EL (cell line): Measurements from ENCODE around the gene TENM4.
A peak's percentile ranks its signal among the peaks of the same experiment; 100 is the strongest.
"Not testable (repeated sequence)": the region's sequence is repeated elsewhere in the genome, so short reads cannot be mapped to it uniquely, and the experiment has no call there.

Experiments
- DNase-seq: peaks from one replicate; pipeline ENCODE4 v3.0.0-alpha.2; 2016

Gene TENM4

DNA sequence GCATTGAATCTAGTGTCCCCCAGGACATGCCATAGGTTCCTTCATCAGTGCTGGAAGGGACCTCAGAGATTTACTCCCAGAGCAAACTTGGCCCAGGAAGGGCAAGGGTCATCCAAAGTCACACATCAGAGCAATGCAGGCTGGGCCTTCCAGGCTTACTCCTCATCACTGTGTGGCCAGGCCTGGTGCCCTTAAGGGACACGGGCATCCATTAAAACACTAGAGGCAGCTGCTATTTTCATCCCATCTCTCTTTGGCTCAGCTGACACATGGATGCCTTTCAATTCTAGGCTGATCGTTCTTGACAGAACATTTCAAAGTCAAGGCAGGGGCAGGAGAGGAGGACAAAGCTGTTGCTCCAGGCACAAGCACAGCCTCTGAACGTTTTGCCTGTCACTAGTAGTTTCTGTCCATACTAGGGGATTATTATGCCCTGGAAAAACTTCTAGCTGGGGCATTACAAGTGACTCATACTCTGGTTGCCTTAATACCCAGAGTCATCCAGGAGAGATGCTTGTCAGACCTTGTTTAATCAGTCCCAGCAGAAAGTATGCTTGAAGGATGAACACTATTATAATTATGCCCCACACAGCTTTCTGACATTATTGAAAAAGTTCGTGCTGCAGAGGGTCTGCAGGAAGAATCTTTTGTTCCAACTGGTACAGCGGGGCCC lies 240.3 kb downstream of the TENM4 start:
- no peak for DNase-seq

DNA sequence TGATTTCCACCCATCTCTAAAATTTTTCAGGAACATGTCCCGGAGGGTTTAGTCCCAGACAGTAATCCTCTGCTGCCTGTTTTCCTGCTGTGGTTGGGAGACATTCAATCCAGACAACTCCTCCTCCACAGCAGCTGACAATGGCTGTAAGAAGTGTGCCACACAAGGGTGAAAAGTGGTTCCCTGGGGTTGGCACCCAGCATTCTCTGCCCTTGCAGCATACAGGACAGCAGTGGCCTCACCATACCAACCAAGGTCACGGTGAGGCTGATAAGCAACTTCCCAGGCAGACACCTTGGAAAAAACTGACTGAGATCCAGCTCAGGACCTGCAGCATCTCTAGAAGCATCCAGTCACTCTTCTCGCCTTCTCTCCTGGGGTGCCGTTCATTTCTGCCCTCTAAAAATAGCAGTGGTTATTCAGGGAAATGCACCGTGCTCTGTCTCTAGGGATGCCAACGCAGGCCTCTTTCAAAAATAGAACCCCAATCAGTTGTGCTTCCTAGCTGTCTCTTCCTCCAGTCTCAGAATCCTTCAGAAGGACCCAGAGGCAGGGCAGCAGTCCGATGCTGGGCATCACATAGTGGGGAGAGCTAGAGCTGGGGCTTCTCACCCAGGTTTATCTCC lies 241.0 kb downstream of the TENM4 start:
- no peak for DNase-seq

DNA sequence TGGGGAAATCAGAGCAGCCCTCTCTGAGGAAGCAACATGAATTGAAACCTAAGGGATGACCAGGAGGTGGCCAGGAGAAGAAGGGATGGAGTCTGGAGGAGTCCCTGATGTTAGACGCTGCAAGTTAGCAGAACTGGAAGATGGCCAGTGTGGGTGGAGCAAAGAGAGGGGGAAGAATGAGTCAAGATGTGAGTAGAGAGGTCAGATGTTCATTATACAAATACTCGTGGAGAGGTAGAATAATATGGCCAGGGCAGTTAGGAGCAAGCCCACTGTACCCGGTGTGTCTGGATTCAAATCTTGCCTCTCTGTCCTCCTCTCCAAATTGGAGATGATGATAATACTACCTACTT lies 242.0 kb downstream of the TENM4 start:
- DNase-seq = peak; percentile 5

DNA sequence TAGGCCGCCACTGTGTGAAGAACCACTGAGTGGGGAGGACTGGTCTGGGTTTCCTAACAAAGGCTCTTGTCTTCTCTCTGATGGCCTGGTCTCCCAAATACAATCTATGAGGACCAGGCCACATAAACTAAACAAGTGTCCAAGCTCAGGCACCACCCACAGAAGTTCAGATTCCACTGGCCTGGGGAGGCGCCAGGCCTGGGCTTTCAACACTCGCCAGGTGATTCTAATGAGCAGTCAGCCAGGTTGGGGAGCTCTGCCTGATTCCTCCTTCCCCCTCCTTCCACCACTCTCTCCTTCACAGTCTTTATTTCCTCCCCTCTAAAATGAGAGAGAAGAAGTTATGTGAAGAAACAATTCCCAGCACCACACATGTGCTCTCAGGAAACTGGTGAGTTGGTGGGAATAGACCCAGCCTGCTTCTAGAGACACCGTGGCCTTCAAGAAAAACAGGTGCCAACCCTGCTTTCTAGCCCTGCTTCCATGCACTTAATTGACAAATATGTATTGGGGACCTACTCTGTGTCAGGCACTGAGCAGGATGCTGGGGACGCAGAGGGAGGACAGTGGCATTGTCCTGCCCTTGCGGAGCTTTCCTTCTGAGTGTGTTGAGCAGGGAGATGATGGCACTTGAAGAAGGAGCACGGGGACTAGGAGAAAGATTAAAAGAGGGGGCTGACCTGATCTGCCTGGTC lies 242.5 kb downstream of the TENM4 start:
- DNase-seq = no peak

DNA sequence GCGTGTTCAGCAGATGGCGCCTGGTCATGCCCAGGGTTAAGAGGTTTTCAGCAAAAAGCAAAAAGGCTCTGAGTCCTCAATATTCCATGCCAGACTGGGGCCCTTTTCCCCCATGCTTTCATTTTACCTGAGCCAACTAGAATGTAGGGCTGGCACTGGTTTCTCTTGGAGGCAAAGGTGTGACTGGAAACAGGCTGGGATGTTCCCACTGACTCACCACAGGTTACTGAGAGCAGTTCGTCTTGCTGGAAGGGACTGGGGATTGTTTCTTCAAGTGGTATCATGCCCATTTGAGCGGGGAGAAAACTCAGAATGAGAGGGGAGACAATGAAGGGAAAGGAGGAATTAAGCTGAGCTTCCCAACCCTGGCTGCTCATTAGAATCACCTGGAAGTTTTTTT lies 243.9 kb downstream of the TENM4 start:
- DNase-seq = no peak

DNA sequence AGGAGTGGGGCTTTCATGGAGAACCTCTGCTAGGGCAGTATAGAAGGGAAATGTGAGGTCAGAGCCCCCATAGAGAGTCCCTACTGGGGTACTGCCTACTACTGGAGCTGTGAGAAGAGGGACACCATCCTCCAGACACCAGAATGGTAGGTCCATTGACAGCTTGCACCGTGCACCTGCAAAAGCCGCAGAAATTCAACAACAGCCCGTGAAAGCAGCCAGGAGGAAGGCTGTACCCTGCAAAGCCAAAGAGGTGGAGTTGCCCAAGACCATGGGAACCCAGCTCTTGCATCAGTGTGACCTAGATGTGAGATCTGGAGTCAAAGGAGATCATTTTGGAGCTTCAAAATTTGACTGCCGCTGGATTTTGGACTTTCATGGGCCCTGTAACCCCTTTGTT lies 245.6 kb downstream of the TENM4 start:
- DNase-seq = no peak

DNA sequence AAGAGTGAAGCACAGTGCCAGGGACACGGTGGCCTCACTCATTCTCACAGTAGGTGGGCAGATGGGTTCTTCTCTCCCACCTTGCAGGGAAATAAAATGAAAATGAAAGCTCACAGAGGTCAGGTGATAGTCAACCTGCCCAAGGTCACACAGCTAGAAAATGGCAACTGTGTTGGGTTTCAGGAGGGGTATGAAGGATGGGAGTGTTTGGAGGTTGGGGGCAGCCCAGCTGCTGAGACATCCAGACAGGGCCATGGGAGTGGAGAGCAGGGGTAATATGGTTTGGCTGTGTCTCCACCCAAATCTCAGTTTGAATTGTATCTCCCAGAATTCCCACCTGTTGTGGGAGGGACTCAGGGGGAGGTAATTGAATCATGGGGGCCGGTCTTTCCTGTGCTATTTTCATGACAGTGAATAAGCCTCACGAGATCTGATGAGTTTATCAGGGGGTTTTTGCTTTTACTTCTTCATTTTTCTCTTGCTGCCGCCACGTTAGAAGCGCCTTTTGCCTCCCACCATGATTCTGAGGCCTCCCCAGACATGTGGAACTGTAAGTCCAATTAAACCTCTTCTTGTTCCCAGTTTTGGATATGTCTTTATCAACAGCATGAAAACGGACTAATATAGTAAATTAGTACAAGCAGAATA lies 247.0 kb downstream of the TENM4 start:
- no peak for DNase-seq

DNA sequence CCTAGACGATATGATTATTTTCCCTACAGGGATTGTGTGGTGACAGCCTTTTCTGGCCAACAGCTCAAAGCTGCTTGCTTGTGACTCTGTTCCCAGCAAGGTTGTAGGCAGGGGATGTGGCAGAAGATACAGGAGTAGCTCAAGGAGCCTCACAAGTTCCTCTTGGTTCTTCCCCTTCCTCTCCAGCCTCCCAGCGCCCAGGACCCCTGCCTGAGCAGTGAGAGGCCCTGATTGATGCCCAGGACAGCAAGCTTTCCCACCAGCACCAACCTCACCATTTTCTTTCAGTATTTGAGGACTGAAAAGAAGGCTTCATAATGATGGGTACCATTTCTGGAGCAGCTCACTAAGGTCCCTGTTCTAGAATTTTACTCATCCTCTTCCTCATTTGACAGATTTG lies 248.0 kb downstream of the TENM4 start:
- DNase-seq = no peak

DNA sequence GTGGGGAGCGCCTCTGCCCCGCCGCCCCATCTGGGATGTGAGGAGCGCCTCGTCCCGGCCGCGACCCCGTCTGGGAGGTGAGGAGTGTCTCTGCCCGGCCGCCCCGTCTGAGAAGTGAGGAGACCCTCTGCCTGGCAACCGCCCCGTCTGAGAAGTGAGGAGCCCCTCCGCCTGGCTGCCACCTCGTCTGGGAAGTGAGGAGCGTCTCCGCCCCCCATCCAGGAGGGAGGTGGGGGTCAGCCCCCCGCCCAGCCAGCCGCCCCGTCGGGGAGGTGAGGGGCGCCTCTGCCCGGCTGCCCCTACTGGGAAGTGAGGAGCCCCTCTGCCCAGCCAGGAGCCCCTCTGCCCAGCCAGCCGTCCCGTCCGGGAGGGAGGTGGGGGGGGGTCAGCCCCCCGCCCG lies 249.1 kb downstream of the TENM4 start:
- DNase-seq = not testable (repeated sequence)

DNA sequence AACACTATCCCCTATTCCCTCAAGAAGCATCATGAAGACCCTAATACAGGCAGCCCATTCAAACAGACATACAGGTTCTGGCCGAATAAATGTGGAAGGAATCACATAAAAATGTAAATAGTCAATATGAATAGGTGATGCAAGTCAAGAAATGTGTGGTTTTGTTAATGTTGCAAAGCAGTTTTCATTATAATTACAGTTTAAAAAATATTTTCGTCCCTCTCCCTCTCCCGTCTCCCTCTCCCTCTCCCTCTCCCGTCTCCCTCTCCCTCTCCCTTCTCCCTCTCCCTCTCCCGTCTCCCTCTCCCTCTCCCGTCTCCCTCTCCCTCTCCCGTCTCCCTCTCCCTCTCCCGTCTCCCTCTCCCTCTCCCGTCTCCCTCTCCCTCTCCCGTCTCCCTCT lies 250.3 kb downstream of the TENM4 start:
- DNase-seq = not testable (repeated sequence)

DNA sequence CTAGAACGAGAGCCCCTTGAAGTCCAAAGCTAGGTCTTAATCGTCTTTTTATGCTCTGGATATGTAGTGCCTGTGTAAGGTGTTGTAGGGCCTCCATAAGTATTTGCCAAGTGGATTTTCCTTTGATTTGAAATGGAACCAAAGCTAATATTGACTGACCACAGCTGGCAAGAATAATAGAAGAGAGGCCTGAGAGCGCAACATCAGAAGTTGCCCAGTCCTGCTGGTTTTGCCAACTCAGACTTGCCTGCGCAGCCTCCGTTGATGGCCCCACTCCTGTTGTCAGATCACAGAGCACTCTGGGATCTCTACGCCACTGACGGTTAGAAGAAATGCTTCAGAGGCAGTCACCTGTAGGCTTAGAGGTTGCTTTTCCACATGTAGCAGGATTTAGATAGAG lies 251.2 kb downstream of the TENM4 start:
- no peak for DNase-seq

DNA sequence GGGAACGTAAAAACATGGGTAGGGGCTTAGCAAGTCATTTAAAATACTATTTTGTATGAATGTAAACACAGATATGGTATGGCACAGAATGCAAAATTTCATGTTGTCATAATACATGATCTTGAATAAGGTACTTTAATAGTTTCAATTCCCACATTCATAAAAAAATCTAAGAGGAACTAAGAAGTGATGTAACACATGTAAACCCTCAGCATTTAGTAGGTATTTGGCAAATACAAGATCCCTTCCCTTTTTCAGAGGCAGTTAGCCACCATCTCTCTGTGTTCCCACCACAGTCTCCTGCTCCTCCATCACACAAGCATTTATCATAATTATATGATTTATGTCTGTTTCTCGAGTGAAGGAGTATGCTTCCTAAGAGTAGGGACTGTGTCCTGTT lies 251.8 kb downstream of the TENM4 start:
- no peak for DNase-seq

DNA sequence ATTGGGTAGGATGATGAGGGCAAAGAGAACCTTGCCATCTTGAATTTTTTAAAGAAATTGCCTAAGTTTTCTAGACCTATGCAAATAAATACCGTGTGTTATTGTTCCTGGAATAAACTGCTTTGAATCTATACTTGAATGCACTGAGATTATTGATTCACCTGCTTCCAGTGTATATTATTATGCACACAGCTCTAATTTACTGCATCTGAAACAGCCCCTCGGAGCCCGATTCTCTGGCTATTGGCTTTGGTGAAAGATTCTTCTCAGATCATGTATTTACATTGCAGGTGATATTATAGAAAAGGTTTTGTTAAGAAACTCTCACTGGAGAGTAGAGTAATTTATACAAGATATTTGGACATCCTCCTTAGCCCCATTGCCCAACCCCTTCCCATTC lies 254.2 kb downstream of the TENM4 start:
- DNase-seq = no peak

DNA sequence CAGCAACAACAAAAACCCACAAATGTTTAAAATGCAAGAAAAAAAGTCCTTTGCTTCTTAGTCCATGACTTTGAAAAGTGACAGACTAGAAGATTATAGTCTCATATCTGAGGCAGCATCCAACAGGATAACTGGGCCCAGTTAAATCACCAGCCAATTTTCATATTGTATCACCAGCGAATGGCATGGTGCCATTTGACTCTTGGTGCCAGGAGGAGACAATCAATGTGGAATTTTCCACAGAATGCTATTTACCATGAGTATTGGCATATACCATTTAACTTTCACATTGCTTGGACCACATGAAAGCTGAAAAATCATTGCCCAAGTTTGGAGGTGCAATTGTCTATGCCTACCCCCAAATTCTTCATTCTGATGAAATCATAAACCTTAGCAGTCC lies 255.5 kb downstream of the TENM4 start:
- no peak for DNase-seq

DNA sequence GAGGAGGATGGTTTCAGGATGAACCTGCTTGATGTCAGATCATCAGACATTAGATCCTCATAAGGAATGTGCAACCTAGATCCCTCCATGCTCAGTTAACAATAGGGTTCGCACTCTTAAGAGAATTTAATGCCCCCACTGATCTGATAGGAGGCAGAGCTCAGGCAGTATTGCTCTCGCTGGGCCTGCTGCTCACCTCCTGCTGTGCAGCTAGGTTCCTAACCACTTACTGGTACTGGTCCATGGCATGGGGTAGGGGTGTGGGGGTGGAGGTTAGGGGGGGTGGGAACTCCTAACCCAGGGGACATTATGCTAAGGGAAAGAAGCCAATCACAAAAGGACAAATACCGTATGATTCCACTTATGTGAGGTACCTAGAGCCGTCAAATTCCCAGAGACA lies 256.5 kb downstream of the TENM4 start:
- DNase-seq = no peak

DNA sequence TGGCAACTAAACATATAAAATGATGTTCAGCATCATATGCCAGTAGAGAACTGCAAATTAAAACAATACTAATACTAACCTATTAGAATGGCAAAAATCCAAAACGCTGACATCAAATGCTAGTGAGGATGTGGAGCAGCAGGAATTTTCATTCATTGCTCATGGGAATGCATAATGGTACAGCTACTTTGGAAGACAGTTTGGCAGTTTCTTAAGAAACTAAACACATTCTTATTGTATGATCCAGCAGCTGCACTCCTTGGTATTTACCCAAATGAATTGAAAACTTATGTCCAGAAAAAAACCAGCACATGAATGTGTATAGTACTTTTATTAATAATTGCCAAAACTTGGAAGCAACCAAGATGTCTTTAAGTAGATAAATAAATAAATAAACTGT lies 258.0 kb downstream of the TENM4 start:
- DNase-seq = peak; percentile 3

DNA sequence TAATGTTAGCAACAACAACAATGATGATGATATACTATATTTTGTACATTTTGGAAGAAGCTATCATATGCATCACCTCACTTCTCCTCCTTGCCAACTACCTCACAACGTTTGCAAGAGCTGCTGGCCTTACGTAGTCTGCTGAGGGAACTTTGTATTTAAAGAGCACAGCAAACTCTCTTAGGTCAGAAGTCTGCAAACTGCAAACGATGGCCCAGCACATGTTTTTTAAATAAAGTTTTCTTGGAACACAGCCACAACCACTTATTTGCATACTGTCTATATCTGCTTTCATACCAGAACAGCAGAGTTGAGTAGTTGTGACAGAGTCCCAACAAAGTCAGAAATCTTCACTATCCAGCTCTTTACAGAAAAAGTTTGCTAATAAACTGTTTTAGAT lies 261.7 kb downstream of the TENM4 start:
- DNase-seq = no peak

DNA sequence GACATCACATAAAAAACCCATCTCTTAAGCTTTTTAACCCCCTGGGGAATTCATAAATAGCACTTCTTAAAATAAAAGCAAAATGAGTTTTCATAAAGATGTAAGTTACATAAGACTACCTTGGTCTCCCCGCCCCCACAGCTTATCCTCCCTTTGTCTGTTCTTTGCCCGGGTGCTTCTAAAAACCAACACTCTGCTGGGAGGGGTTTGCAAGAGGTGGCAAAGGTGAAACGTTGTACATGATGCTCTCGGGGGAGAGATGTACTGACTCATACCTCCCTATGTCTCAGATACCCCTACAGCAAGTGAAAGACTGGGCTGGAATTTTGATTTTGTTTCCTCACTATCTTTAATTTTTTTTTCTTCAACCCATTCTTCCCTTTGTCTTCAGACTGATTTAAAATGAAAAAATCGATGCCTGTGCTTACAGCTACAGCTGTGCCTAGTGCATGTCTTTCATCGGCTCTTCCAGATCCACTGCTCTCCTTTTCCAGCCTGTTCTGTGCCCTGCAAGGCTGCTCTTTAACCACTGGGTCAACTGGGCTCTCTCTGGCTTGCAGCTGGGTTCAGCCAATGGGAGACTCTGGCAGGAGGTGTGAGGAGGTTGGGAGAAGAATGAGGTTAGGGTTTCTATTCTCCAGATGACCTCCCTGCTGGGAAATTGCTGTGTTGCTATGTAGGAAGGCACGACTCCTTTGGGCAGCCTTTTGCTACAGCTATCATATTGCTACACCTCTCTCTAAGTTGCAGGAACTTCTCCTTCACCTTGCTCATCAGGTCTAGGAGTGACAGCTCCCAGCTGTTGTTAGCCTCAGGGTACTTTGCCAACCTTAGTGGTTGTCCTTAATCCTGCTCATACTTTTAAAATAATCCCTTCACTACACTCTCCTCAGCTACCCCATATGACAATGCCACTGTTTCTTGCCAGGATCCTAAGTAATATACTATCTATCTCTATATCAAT lies 266.5 kb downstream of the TENM4 start:
- no peak for DNase-seq

DNA sequence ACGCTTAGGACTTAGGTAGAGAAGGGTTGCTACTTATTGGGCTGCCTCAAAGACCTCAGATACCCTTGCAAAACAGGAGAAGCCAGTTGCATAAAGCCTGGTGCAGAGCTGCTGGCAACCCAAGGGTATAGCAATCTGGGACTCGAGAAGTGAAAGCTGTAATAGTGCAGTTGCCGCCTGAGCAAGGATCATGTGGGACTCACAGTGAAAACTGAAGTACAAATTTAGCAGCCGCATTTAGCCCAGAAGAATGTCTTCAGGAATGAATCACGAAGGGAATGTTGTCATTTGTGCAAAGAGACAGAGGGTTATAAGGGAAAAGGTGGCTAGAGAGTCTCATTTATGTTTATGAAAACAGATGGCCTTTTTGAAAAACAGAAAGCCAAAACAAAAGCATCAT lies 267.2 kb downstream of the TENM4 start:
- DNase-seq = no peak

DNA sequence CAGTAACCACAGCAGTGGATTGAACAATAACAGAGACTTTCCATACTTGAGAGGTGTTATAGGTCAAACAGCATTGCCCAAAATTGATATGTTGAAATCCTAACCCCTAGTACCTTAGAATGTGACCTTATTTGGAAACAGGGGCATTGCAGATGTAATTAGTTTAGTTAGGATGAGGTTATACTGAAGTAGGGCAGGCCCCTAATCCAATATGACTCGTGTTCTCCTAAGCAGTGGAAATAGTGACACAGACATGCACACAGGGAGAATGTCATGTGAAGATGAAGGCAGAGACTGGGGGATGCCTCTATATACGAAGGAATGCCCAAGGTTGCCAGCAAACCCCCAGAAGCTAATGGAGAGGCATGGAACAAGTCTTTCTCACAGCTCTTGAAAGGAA lies 270.5 kb downstream of the TENM4 start:
- DNase-seq = no peak

DNA sequence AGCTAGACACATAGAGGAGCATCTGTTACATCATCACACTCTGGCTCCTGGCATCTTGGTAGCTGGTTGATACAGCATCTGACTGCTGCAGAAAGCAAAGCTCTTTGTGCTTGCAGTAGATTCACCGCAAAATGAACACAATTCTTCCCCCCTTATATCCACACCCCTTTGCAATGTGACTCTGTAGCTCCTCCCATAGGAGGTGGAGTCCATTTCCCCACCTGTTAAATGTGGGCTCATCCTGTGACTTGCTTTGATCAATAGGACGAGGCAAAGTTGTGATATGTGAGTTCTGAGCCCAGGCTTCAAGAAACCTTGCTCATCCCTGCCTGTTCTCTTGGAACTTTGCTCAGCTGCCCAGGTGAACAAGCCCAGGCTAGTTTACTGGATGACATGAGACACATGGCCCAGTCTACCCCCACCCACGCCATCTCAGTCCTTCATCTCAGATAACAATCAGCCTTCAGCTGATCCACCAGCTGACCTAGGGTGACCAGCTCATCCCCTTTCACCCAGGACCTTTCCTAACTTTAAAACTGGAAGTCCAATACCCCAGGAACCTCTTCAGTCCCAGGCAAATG lies 272.2 kb downstream of the TENM4 start:
- no peak for DNase-seq

DNA sequence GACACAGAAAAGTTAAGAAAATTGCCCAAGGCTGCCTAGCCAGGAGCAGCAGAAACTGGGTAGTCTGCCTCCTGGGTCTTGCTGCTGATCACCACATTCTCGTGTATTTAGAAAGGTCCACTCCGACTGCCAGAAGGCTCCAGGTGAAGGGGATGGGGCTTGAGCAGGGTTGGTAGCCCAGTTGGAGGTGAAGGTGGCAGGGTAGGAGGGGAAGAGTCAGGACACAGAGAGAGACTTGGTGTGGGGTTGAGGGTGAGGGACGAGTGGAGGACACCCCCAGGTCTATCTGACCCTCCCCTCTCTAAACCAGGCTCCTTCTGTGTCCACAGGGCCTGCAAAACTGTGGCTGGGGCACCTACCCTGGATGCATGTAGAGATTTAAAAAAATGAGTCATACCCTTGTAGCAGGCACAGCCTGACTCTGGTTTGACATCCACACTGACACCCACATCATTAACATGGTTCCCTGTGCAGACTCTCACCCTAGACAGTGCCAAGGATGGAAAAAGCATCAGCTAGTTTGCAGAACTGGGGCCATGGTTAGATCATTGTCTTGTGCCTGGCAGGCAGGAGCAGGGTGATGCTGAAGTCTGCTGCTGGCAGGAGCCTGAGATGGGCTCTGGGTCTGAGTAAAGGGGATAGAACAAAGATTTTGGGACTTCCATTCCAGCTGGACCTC lies 273.2 kb downstream of the TENM4 start:
- no peak for DNase-seq
